Heart right ventricle (tissue), 16 donors: ENCODE results near the gene SETBP1. TPM values are rescaled to one million over a fixed set of nuclear protein-coding genes. Genes with fewer than 3 reads are reported as not detected.

Experiments
- ATAC-seq, 8 donors: fragments of 200-7000 bp; cut with Tn5 transposase; one replicate each; pipeline ENCODE4 v1.9.1; 2020; ENCODE audit warnings: mild to moderate bottlenecking in 8 of 8, moderate library complexity in 8 of 8, moderate number of reproducible peaks in 1 of 8
- DNase-seq, 2 donors: peaks; one replicate each; pipeline ENCODE4 v3.0.0-alpha.2; 2020
- H3K27ac ChIP-seq, 10 donors: fragments of 200-600 bp; sonication (generic) in 2 of 10; one replicate each; pipeline versions ENCODE4 v1.5.0 to v1.8.0; 2020 to 2022; ENCODE audit warnings: mild to moderate bottlenecking in 3 of 10
- H3K27me3 ChIP-seq, 7 donors: fragments of 200-600 bp; one replicate each; pipeline ENCODE4 v1.8.0; 2021 to 2022; ENCODE audit warnings: mild to moderate bottlenecking in 2 of 7
- H3K36me3 ChIP-seq, 9 donors: fragments of 200-600 bp; sonication (generic) in 1 of 9; one replicate each; pipeline versions ENCODE4 v1.5.0 to v1.8.0; 2020 to 2022; ENCODE audit warnings: mild to moderate bottlenecking in 2 of 9
- H3K4me1 ChIP-seq, 9 donors: fragments of 200-600 bp; sonication (generic) in 1 of 9; one replicate each; pipeline versions ENCODE4 v1.5.0 to v1.8.0; 2020 to 2022; ENCODE audit warnings: mild to moderate bottlenecking in 4 of 9
- H3K4me3 ChIP-seq, 10 donors: fragments of 200-600 bp; sonication (generic) in 2 of 10; one replicate each; pipeline versions ENCODE4 v1.5.0 to v1.8.0; 2020 to 2022; ENCODE audit warnings: mild to moderate bottlenecking in 7 of 10, moderate library complexity in 2 of 10
- H3K9me3 ChIP-seq, 11 donors: fragments of 200-600 bp in 10 of 11; sonication (generic) in 2 of 11; one replicate each; pipeline versions ENCODE4 v1.5.0 to v1.8.0; 2013 to 2022; ENCODE audit warnings: mild to moderate bottlenecking in 2 of 11, control low read depth in 1 of 11, moderate library complexity in 1 of 11
- WGBS, 2 donors: extraction: QIAGEN DNeasy Blood & Tissue Kit; methylation state at CpG; one replicate each; pipeline ENCODE4 v1.1.7; 2013; ENCODE audit warnings: inconsistent platforms in 1 of 2; 5-methylcytosine and 5-hydroxymethylcytosine counted together
- intact Hi-C, 10 donors: fragments of 100-400 bp; cut with DNase I; formaldehyde crosslinking; loops; one replicate each; pipeline versions ENCODE4 v1.11.1 to v1.14.2; 2022
- polyA plus RNA-seq, 2 donors: library from polyadenylated mRNA; stranded (reverse); fragments of 200-250 nt; gene quantifications; one replicate each; pipeline ENCODE4 v1.2.3, GENCODE V29; 2013
- total RNA-seq, 10 donors: library from RNA; stranded (reverse); fragmentation: NEBNext Ultra II Directional in 3 of 10; extraction: Animal tissue kit (Norgen Biotek cat#: 25700) in 3 of 10; gene quantifications; one replicate each; pipeline versions ENCODE4 v1.2.1 to v1.2.4, GENCODE V29; 2021 to 2023
- TF ChIP-seq, protein P1 (sequence below), 9 donors: fragments of 200-600 bp; sonication (generic) in 2 of 9; IDR thresholded peaks; one replicate each; pipeline versions ENCODE4 v1.5.0 to v1.8.0; 2021 to 2022; ENCODE audit warnings: antibody characterized with exemption in 9 of 9, mild to moderate bottlenecking in 5 of 9, moderate library complexity in 1 of 9
- donor health status: Arrhythmogenic right ventricular cardiomyopathy.
- donor health status: ischemic (EF 13 %, LVEDD 7.1; RV severe dilation, severe dysfunction).
- donor health status: healthy with polysubstance abuse.
- donor health status: DM: no; HTN: yes; CAD: no.
- donor health status: DM: no; HTN: no; CAD: no.
- donor health status: ischemic (EF 25% LVEDD 6.9; RV normal size, moderate dysfunction).
- donor health status: ischemic (EF 25% LVEDD 5.7; RV mildly dilated, moderate dysfunction).
- donor health status: healthy.
- donor health status: DM: yes; HTN: yes; CAD: no.
- donor health status: Ischemic cardiomyopathy.
- donor health status: ischemic (EF 35%, LVEDD 5.7; RV mildly dilated, moderate dysfunction).
- donor health status: nonischemic (EF 11% LVEDD 7.7; RV severe dilation, severe dysfunction).
- donor health status: DM: yes; HTN: yes; CAD: no.
- donor health status: PGD.
- donor health status: ischemic (EF 29% LVEDD 5.4; RV normal size, mild dysfunction).
- donor health status: nonischemic (EF 23%, LVEDD 6.1; RV moderate dilation, normal function).

SETBP1 gene
- total and polyA plus RNA-seq, 12 donors: 0.71 to 12.2 (median 6.1) TPM

DNA sequence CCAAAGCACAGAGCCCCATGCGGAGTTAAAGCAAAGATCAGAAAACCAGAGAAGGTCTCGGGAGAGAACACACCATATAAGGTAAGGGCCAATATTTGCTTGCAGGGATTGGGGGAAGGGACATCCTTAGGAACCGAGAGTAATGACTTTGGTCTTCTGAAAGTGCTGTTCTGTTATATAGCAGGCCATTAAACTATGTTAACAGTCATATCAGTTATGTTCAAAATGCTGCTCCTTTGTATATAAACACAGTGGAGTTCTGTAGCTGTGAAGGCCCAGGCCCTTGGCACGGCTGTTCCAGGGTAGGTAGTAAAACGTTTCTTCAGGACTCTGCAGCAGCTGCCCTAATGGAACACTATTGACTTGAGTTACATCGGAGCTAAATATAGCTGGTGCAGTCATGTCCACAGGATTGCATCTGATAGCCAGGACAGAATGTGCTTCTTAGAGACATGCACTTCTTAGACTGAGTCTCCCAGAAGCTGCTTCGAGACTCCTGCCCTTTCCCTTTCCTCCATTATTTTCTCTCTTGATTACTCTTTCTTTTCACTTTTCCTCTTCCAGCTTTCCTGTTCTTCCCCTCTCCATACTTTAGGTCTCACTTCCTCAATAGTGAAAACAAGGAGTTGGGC is 122.4 kb downstream of the SETBP1 start:
- intact Hi-C loops: loop anchor here in 2 of 10 donors (5.0 kb wide), 1 partner anchor 121 kb away; the partner anchor contains the start of gene SETBP1 (in 2 of the 2)
- H3K36me3 ChIP-seq: no peaks in the 10 kb centered on the region
- TF ChIP-seq, protein P1, sequence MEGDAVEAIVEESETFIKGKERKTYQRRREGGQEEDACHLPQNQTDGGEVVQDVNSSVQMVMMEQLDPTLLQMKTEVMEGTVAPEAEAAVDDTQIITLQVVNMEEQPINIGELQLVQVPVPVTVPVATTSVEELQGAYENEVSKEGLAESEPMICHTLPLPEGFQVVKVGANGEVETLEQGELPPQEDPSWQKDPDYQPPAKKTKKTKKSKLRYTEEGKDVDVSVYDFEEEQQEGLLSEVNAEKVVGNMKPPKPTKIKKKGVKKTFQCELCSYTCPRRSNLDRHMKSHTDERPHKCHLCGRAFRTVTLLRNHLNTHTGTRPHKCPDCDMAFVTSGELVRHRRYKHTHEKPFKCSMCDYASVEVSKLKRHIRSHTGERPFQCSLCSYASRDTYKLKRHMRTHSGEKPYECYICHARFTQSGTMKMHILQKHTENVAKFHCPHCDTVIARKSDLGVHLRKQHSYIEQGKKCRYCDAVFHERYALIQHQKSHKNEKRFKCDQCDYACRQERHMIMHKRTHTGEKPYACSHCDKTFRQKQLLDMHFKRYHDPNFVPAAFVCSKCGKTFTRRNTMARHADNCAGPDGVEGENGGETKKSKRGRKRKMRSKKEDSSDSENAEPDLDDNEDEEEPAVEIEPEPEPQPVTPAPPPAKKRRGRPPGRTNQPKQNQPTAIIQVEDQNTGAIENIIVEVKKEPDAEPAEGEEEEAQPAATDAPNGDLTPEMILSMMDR (IDR thresholded peaks at IDR 0.05): no peak
- H3K9me3 ChIP-seq: no peaks in the 10 kb centered on the region
- peaks cover 6 to 78% (median 36%) of the 10 kb centered on the region in 9 donors for H3K4me1 ChIP-seq
- 44 to 46% methylated on average over 7 of the region's 7 CpGs for WGBS, 2 donors
- peak overlapping the region in 9 of 10 donors; percentile 21 to 67 (median 61) for H3K27ac ChIP-seq
- ATAC-seq (peak; percentile 86 to 95 (median 90)), DNase-seq (peak in 1 of 2 donors; percentile 44)
- H3K4me3 ChIP-seq: no peak overlapping the region
- H3K27me3 ChIP-seq: peaks cover 0 to 5% (median 0%) of the 10 kb centered on the region in 7 donors

DNA sequence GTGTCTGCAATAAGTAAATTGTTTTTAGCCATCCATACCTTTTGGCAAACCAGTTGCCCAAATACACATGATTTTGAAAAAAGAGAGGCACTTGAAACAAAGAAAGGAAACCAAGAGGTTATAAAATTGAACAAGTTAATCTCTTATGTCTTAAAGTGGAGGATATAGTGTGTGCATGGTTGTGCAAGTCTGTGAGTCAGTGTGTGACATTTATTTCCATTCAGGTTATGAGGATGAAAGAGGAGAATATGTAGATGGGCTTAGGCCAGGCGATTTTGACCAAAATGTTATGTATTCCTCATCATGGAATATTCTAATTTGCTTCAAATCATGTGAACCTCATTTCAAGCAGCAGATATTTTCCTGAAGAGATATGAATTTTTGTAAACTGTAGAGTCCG is 123.3 kb downstream of the SETBP1 start:
- H3K4me1 ChIP-seq: peaks cover 2 to 75% (median 27%) of the 10 kb centered on the region in 9 donors
- no peak for ATAC-seq
- 98 to 100% methylated on average over 2 of the region's 2 CpGs for WGBS, 2 donors
- no peaks in the 10 kb centered on the region for H3K36me3 ChIP-seq
- H3K9me3 ChIP-seq: no peaks in the 10 kb centered on the region
- TF ChIP-seq, protein P1 (IDR thresholded peaks at IDR 0.05): no peak
- H3K4me3 ChIP-seq: no peak overlapping the region
- intact Hi-C loops: loop anchor here in 2 of 10 donors (5.0 kb wide), 1 partner anchor 122 kb away; the partner anchor contains the start of gene SETBP1 (in 2 of the 2)
- DNase-seq: no peak
- H3K27ac ChIP-seq: peak overlapping the region in 6 of 10 donors; percentile 21 to 67 (median 60)
- peaks cover 0 to 7% (median 0%) of the 10 kb centered on the region in 7 donors for H3K27me3 ChIP-seq

DNA sequence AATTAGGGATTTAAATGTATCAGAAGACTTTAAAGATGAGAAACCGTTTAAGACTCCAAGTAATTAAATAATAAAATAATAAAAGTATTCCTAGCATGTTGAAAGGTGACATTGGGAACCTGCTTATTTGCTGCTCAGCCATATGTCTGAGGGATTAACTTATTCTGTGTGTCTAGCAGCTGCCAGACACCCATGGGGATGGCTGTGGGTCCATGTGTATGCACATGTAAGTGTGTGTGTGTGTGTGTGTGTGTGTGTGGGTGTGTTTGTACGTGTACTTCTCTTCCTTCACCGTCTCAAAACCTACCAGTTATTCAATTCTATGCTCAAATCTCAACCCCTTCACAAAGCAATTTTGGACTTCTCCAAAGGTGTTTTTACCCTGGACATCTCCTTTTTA is 124.5 kb downstream of the SETBP1 start:
- Histone ChIP-seq H3K4me1 (peaks cover 2 to 64% (median 19%) of the 10 kb centered on the region in 9 donors), H3K27me3 (peaks cover 0 to 7% (median 0%) of the 10 kb centered on the region in 7 donors), H3K36me3 (no peaks in the 10 kb centered on the region), H3K4me3 (no peak overlapping the region), H3K27ac (peak overlapping the region in 1 of 10 donors; percentile 11), H3K9me3 (no peaks in the 10 kb centered on the region)
- DNase-seq: no peak
- TF ChIP-seq, protein P1 (IDR thresholded peaks at IDR 0.05): no peak
- ATAC-seq: no peak
- intact Hi-C loops: no loop called here
- 84 to 85% methylated on average over 3 of the region's 3 CpGs for WGBS, 2 donors

DNA sequence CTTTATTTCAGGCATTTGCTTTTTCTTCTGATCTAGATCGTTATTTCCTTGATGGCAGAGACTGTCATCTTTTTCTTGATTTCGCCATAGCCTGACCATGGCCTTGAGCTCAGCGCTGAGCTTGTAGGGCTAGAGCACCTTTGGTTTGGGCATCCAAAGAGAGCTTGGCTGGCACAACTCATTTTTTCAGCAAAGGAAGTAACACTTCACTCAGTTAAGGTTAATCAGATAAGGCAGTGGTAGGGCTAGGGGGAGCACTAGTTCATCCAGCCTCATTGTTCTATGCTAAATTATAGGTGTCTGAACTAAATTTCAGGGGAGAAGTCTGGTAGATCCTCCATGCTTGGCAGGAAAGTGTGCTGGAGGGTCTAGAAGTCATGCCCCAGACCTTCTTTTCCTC is 125.0 kb downstream of the SETBP1 start:
- Histone ChIP-seq H3K36me3 (no peaks in the 10 kb centered on the region), H3K4me3 (no peak overlapping the region), H3K4me1 (peaks cover 2 to 61% (median 18%) of the 10 kb centered on the region in 9 donors), H3K27ac (no peak overlapping the region), H3K27me3 (peaks cover 0 to 7% (median 0%) of the 10 kb centered on the region in 7 donors), H3K9me3 (no peaks in the 10 kb centered on the region)
- DNase-seq (no peak), ATAC-seq (no peak)
- intact Hi-C loops: no loop called here
- TF ChIP-seq, protein P1 (IDR thresholded peaks at IDR 0.05): no peak
- WGBS, 2 donors: 79 to 95% methylated on average over 3 of the region's 3 CpGs
